HUES48 (cell line): ENCODE measurements around the gene MTHFSD.

Source experiments
- H3K27ac ChIP-seq: one replicate; pipeline ENCODE4 v1.7.0; 2013; ENCODE audit warnings: low read depth, low read length, inconsistent platforms
- H3K27me3 ChIP-seq: 2 replicates; pipeline ENCODE4 v1.6.1; 2013; ENCODE audit warnings: mild to moderate bottlenecking, low read length; ENCODE audit not compliant: control insufficient read depth, insufficient read depth
- H3K36me3 ChIP-seq: 2 replicates; pipeline ENCODE4 v1.6.1; 2013; ENCODE audit warnings: low read length; ENCODE audit not compliant: control insufficient read depth, insufficient read depth
- H3K4me1 ChIP-seq: 2 replicates; pipeline ENCODE4 v1.6.1; 2013; ENCODE audit warnings: mild to moderate bottlenecking, low read length; ENCODE audit not compliant: control insufficient read depth, insufficient read depth
- H3K4me3 ChIP-seq: 2 replicates; pipeline ENCODE4 v1.5.1; 2013; ENCODE audit warnings: mild to moderate bottlenecking, low read depth, low read length
- H3K9ac ChIP-seq: 2 replicates; pipeline ENCODE4 v1.6.1; 2013; ENCODE audit warnings: mild to moderate bottlenecking, low read depth, low read length, moderate library complexity
- H3K9me3 ChIP-seq: 2 replicates; pipeline ENCODE4 v1.6.1; 2013; ENCODE audit warnings: low read length; ENCODE audit not compliant: control insufficient read depth, insufficient read depth

The MTHFSD gene

DNA sequence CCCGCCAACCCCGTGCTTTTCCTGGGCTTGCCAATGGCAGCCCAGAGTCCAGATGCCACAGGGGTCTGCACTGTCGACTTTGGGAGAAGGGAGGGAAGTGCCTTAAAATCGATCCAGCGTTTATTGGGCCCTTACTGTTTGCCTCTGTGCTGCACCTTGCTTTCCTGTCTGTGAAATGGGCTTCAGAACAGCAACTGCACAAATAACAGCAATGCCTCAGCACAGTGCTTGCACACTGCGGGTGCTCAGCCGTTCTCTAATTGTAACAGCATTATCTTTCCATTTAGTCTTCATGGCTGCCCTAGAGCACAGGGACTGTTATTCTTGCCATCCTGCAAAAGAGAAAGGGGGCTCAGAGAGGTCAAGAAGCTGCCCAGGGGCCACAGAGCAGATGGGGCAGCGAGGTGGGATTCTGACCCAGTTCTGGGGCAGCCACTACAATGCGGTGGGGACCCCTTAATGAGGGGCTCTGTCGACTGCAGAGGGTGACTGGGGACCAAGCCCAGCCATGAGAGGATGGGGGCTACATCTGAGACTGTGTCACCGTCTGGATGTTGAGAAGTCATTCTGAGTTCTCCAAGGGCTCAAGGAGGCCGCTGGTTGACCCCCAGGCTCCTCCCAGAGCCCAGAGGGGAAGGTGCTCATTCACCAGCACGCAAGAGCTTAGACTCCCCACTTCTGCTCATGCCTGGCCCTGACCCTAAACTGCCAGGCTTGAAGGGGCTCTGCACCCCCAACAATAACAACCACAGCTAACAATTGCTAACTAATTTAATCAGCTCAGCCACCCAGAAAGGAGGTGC lies 54.1 kb downstream of the MTHFSD start:
- no peak overlapping the region for H3K9ac ChIP-seq

DNA sequence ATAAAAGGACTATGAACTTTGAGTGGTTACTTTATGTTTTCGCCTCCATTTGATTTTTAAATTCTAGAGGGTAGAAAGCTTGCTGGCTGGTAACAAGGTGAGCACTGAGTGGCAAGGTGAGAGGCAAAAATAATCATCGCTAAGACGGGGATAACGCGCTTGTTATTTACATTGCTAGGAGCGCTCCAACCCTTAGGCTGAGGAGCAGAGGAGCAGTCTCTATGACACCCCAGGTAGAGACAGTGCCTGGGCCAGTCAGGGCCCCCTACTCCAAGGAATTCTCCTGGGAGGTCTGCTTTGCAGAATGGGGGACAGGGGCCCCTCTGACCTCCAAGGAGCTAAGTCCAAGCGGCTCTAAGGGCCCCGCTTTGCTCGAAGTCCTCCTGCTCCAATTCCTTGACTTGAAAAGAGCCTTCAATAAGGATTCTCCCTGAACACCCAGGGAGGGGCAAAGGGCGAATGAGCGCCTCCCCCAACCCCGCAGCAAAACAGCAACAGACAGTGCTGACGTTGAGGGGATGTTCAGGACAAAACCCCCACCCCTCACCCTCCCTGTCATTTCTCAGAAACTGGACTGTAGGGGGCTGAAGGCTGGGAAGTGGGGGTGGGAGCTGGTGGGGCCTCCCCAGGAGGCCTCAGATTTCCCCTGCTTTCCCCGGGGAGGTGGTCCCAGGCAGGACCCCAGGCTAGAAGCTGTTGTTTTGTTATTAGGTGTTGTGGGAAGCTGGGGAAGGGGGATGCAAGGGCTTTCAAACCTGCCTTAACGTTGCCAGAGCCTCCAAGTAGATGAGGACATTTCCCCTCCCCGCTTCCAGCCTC lies 54.9 kb downstream of the MTHFSD start:
- no peaks in the 10 kb centered on the region for H3K36me3 ChIP-seq
- no peak overlapping the region for H3K27ac ChIP-seq
- no peaks in the 10 kb centered on the region; the same call in 1 of the 2 replicates for H3K9me3 ChIP-seq

More for the DNA sequence above, 54.1 kb downstream of the MTHFSD start:
- Histone ChIP-seq H3K4me3 (no peak overlapping the region), H3K27me3 (peaks cover 100% of the 10 kb centered on the region), H3K27ac (no peak overlapping the region), H3K4me1 (peaks cover 21% of the 10 kb centered on the region; the same call in 1 of the 2 replicates), H3K9me3 (no peaks in the 10 kb centered on the region; the same call in 1 of the 2 replicates), H3K36me3 (no peaks in the 10 kb centered on the region)

DNA sequence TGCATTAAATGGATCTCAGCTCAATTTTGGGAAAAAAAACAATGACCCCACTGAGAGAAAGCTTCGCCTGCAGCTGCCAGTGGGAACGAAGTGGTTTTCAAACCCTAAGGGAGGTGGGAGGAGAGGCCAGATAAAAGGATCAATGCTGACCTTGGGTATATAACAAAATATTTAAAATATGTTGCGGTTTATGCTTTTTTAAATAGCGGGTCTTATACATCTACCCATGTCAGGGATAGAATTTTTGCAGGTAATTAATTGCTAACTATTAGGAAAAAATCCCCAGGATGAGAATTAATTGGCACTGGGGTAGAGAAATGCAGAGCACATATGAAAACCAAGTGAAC lies 55.6 kb downstream of the MTHFSD start:
- Histone ChIP-seq H3K4me3 (no peak overlapping the region), H3K27me3 (peaks cover 100% of the 10 kb centered on the region), H3K9ac (no peak overlapping the region), H3K4me1 (peaks cover 28% of the 10 kb centered on the region), H3K36me3 (no peaks in the 10 kb centered on the region), H3K27ac (no peak overlapping the region), H3K9me3 (no peaks in the 10 kb centered on the region)

More for the DNA sequence above, 54.9 kb downstream of the MTHFSD start:
- Histone ChIP-seq H3K9ac (no peak overlapping the region), H3K4me3 (no peak overlapping the region), H3K4me1 (peaks cover 25% of the 10 kb centered on the region), H3K27me3 (peaks cover 100% of the 10 kb centered on the region)

DNA sequence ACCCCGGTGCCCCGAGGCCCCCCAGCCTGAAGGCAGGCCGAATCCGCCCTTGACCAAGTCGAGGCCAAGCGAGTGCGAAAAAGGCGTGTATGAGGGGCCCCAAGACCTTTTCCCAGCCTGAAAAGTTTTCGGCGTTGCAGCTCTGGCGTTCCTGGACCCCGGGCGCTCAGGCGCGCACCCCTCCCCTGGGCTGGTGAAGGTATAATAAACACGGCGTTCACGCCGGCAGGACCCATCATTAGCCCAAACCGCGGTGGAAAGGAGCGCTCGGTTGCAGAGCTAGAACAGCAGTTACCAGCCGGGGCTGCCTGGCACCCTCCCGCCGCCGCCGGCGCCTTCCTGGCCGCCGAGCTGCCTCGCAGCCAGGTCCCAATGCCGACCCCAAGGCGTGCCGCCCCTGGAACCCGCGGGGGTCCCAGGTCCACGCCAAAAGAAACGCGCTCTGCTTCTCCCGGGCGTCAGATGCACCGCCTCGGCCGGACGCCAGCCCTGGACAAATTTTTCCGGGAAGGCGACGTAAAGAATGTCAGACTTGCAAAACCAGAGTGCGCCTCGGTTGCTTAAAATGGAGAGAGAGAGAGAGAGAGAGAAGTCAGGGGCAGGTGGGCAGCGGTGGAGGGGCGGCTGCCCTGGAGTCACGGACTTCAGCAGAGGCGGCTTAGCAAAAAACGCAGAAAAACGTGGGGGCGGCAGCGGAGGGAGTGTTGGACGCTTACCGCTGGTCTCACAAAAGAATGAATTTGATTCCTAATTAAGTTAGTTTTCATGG lies 56.2 kb downstream of the MTHFSD start:
- Histone ChIP-seq H3K9ac (no peak overlapping the region), H3K27ac (no peak overlapping the region), H3K4me1 (peaks cover 33% of the 10 kb centered on the region), H3K4me3 (no peak overlapping the region; the same call in 1 of the 2 replicates), H3K27me3 (peaks cover 100% of the 10 kb centered on the region), H3K9me3 (no peaks in the 10 kb centered on the region), H3K36me3 (no peaks in the 10 kb centered on the region)

DNA sequence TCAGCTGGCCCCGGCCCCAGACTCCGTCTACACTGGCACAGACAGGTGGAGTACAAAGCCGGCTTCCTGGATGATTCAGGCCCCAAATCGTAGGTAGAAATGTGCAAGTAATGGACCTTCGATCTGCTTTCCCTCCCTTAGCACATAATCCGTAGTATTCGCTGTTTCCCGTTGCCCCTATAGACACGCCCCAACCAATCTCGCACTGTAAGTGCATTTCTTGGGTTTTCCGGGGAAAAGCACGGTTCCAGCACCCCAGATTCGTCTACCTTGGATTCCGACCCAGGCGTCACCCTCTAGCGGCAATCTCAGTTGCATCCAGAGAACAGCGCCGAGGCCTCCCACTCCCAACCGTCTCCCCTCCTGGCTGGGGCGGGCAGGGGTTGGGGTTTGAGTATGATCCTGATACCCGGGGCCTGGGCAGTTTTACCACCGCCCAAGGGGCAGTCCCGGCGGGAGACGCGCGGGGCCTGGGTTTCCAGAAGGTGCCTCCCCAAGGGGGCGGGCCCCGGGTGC lies 56.8 kb downstream of the MTHFSD start:
- H3K9me3 ChIP-seq = no peaks in the 10 kb centered on the region
- H3K27me3 ChIP-seq = peaks cover 100% of the 10 kb centered on the region
- no peak overlapping the region for H3K27ac ChIP-seq
- no peak overlapping the region for H3K4me3 ChIP-seq
- peaks cover 36% of the 10 kb centered on the region for H3K4me1 ChIP-seq
- no peak overlapping the region for H3K9ac ChIP-seq
- no peaks in the 10 kb centered on the region for H3K36me3 ChIP-seq

DNA sequence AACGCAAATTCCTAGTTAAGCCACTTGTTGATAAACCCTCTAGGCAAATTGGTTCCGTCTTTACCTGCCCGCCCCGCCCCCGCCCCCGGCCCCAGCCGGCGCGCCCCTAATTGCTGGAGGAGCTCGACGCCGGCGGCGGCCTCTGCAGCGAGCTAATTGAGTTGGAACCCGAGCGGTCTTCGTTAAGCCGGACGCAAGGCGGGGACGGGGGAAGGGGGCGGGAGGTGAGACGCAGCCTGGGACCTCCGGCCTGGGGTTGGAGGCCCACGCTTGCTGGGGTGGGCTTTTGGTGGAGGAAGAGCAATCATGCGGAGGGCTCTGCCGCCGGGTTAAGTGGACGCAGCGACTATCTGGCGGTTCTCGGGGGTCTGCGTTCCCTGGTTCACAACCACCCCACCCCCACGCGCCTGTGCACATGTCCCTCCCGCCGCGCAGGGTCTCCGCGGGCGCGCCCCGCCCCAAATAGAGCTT lies 57.4 kb downstream of the MTHFSD start:
- peaks cover 36% of the 10 kb centered on the region for H3K4me1 ChIP-seq
- H3K27ac ChIP-seq = no peak overlapping the region
- peaks cover 100% of the 10 kb centered on the region for H3K27me3 ChIP-seq
- no peaks in the 10 kb centered on the region for H3K9me3 ChIP-seq
- no peak overlapping the region for H3K9ac ChIP-seq
- no peaks in the 10 kb centered on the region for H3K36me3 ChIP-seq
- H3K4me3 ChIP-seq = no peak overlapping the region

DNA sequence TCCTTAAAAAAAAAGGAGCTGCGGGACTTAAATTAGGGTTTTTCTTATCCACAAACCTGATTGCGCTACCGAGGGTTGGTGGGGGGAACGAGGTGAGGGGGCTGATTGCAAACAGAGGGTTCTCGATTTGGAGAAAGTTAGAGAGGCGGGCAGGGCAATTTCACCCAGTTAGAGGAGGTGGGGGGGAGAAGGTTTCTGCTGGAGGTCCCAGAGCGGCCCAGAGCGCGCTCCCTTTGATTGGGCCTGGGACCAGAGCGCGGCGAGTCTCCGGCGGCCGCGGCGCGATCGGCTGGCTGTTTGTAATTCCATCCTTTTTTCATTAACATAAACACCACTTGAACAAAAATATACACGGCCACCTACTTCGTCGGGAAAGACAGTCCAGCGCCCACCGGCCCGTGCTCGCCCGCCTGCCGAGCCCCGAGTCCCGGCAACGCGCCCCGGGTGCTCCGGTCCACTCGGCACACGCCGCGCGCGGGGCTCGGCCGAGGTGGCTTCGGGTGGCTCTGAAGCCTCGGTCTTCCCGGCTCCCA lies 58.0 kb downstream of the MTHFSD start:
- H3K27ac ChIP-seq = no peak overlapping the region
- H3K4me1 ChIP-seq = peaks cover 36% of the 10 kb centered on the region
- H3K27me3 ChIP-seq = peaks cover 100% of the 10 kb centered on the region
- H3K4me3 ChIP-seq = no peak overlapping the region
- H3K36me3 ChIP-seq = no peaks in the 10 kb centered on the region
- no peak overlapping the region for H3K9ac ChIP-seq
- H3K9me3 ChIP-seq = no peaks in the 10 kb centered on the region

DNA sequence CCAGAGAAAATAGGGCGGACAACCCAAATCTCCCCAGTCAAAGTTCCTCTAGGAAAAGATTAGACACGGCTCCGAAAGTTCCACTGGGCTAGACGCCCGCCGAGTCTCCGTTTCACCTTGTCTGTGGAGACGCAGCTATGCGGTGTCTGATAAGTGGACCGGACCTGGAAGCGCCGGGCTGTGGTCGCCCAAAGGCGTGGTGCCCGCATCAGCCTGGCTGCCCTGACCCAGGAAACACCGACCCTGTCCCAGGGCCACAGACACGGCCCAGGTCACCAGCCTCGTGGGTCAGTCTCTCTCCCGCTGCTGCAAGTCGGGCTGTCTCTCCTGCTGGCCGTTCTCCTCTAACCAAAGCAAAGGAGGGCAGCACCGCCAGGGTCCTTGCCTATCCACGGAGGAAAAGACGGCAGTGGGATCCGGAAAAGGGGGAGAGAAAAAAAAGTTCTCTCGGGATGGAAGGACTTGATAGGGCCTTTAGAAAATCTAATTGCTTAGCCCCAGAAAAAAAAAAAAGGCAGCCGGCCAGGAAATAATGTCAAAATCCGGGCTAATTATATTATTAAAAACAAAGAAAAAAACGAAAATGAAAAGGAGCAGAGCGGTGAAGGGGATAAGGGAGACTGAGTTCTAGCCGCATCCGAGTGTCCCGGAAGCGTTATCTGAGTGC lies 58.6 kb downstream of the MTHFSD start:
- no peak overlapping the region for H3K27ac ChIP-seq
- peaks cover 36% of the 10 kb centered on the region for H3K4me1 ChIP-seq
- H3K9ac ChIP-seq = no peak overlapping the region
- no peak overlapping the region for H3K4me3 ChIP-seq
- H3K27me3 ChIP-seq = peaks cover 100% of the 10 kb centered on the region
- H3K36me3 ChIP-seq = no peaks in the 10 kb centered on the region
- H3K9me3 ChIP-seq = no peaks in the 10 kb centered on the region

DNA sequence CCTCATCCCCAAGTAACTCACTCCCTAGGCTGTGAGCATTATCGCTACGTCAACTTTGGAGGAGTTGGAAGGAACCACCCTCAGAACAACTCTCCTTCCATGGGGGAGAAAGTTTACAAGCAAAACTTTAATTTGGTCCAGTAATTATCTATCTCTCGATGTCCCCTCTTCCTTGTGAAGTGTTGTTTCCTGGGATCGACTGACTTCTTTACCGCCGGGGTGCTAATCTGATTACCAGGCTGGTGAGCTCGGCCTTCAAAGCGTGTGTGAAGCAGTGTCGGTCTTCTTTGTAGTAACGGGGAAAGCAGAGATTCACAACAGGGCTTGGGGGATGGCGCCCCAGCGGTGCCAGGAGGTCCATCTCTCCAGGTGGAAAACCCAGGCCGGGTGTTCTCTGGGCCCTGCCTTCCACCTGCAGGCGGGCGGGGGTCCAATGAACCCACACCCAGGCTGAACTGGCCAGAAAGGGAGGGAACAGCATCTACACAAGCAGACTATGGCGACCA lies 59.2 kb downstream of the MTHFSD start:
- Histone ChIP-seq H3K9me3 (no peaks in the 10 kb centered on the region), H3K36me3 (no peaks in the 10 kb centered on the region), H3K27ac (no peak overlapping the region), H3K4me3 (no peak overlapping the region), H3K27me3 (peaks cover 100% of the 10 kb centered on the region), H3K9ac (no peak overlapping the region), H3K4me1 (peaks cover 36% of the 10 kb centered on the region)

DNA sequence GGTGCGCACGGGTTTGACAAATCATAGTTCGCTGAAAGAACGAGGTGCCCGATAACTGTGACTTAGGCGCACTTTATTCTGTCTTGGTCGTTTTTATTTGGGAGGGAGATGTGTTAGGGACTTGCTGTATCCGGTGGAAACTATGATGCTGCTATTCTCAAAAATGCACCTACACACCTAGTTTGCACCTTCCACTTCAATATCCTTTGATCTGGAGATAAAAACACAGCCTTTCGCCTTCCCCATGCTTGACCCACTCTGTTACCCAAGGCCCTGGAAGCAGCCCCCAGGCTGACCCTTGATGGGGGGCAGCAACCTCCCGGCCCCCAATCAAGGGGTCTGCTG lies 59.7 kb downstream of the MTHFSD start:
- H3K27me3 ChIP-seq = peaks cover 100% of the 10 kb centered on the region
- no peak overlapping the region for H3K9ac ChIP-seq
- H3K4me1 ChIP-seq = peaks cover 35% of the 10 kb centered on the region
- H3K4me3 ChIP-seq = no peak overlapping the region
- H3K36me3 ChIP-seq = no peaks in the 10 kb centered on the region
- no peaks in the 10 kb centered on the region for H3K9me3 ChIP-seq
- H3K27ac ChIP-seq = no peak overlapping the region
